HG03442 (cell line): Measurements from ENCODE around the gene GRIN3A.
A peak's percentile ranks its signal among the peaks of the same experiment; 100 is the strongest.
"Not testable (repeated sequence)": the region's sequence is repeated elsewhere in the genome, so short reads cannot be mapped to it uniquely, and the experiment has no call there.

Experiments
- ATAC-seq: cut with Tn5 transposase; IDR thresholded peaks from one replicate; pipeline ENCODE4 v1.9.1; 2021; ENCODE audit warnings: mild to moderate bottlenecking, moderate library complexity; ENCODE audit not compliant: unreplicated experiment

The GRIN3A gene

GRCh38 chr9:101738566-101739183 lies at the start of gene GRIN3A:
Gene GRIN3A, minus strand, starts transcription at chr9:101738647. Its CDS starts 668 bp downstream, at chr9:101737979.
- ATAC-seq: no peak

GRCh38 chr9:101787891-101788290 lies 49.4 kb upstream of the GRIN3A start:
- ATAC-seq: no peak

- no peak for ATAC-seq
Observed at GRCh38 chr9:101778332-101778731, 39.9 kb upstream of the GRIN3A start.

- no peak for ATAC-seq
Observed at GRCh38 chr9:101764472-101764871, 26.0 kb upstream of the GRIN3A start.

GRCh38 chr9:101758304-101758930 lies 20.0 kb upstream of the GRIN3A start:
- ATAC-seq: no peak

DNA sequence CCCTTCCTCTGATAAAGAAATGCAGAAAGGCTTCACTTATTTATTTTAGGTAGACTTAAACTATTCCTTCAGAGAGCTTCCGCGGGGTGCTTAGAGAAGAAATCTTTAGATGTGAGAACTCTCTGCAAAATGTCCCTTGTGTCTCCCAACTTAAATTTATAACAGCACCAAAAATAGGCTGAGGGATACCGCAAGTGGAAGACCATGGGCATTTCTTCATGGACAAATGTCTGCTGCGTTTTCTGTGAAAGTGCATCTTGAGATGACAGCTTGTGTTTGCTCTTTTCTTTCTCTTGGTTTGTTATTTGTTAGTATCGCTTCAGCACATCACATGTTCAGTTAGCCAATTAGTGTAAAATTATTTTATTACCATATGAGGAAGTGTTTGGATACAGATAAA lies 15.3 kb upstream of the GRIN3A start:
- ATAC-seq: no peak

GRCh38 chr9:101751895-101752294 lies 13.4 kb upstream of the GRIN3A start:
- ATAC-seq: no peak

GRCh38 chr9:101739311-101739710 lies 864 bp upstream of the GRIN3A start:
- ATAC-seq: no peak

DNA sequence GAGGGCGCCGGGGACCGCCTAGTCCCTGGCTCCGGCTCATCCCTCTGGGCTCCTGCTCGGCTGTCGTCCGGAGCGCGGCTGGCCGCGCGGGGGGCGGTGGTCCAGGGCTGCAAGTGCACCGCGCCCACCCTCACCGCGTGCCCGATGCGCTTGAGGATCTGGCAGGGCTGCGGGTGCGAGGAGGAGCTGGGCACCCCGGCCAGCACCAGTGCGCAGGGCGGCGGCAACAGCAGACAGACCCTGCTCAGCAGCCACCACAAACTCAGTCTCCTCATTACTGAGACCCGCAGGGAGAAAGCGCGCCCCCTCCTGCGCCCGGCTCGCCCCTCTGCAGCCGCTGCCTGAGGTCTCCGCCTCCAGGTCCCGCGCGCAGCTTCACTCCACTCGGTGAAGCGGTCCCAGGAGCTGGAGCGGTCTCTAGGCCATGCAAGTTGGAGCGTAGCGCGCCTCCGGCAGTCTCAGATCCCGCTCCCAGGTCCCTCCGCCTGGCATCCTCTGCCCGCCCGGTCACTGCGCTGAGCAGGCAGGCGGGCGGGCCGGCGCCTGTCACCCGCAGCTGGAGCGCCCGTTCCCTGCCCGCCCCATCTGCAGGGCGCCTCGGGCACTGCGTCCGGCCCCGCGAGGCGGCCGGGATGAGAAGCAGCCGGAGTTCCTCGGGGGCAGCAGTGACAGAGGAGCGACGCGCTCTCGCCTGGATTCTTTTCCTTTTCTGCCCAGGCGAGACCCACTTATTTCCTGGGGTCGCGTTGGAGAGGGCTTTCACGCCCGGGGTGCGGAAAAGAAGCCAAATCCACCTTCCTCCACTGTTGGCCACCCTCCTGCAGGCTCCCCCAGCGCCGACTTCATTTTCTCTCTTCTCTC lies 512 bp downstream of the GRIN3A start:
- no peak for ATAC-seq

DNA sequence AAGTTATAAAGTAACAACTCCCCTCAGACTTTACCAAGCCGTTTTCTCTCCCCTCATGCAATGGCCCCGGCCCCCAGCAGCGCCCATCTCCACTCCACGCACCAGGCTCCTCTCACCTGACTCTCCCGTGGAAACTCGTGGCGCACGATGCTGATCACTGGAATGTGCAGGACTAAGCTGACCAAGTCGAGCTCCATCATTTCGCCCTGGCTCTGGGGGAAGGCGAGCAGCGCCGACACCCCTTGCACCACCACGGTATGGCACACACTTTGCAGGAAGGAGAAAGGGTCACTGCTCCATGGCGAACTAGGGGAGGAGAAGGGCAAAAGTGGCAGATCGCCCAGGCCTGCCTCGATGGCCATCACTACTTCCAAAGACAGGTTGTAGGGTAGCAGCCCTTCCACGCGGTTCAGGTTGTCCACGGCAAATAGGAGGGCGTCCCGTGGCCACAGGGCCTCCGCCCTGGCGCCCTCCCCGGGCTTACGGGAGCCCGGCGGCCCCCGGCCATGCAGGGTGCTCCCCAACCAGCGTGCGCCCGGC lies 1.2 kb downstream of the GRIN3A start:
- ATAC-seq: no peak

GRCh38 chr9:101736717-101737116 lies 1.7 kb downstream of the GRIN3A start:
- no peak for ATAC-seq

GRCh38 chr9:101731429-101731828 lies 7.0 kb downstream of the GRIN3A start:
- no peak for ATAC-seq

DNA sequence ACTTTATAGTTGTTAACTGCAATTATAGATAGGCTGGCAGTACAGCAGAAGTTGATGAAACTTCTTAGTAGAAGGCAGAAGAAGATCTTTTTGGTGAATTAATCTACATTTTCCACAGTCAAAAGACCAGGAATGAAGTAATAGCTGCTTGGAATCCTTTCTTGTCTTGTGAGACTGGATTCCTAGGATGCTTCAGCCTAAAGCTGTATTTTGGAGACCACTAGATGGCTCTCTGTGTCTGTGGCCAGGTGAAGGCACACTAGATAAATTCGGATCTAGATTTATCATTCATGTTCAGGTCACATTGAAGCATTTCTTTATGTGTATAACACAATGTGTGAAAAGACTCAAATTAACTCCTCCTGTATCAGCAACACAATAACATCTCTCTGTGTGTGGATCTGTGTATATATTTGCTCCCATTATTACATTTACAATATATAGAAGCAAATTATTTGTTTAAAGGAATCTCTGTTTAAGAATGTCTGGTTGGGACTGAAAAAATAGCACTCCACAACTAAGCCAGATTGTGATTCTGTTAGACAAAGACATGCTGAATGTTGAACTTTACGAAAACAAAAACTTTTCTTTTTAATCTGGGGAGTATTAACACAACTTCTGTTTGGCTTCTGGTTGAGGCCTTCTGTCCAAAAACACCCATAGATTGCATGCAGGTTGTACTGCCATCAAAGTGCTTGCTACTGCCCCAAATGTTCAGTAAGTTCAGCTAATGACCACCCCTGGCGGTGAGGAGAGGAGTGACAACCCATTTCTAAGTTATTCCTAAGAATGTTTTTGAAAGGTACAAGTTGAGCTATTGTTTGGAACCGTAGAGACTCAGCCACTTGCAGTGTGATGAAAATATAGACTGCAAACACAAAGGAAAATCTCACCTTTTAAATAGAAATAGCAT lies 10.6 kb downstream of the GRIN3A start:
- ATAC-seq: peak; percentile 97

- ATAC-seq: not testable (repeated sequence)
Observed at GRCh38 chr9:101724271-101724670, 14.2 kb downstream of the GRIN3A start.

DNA sequence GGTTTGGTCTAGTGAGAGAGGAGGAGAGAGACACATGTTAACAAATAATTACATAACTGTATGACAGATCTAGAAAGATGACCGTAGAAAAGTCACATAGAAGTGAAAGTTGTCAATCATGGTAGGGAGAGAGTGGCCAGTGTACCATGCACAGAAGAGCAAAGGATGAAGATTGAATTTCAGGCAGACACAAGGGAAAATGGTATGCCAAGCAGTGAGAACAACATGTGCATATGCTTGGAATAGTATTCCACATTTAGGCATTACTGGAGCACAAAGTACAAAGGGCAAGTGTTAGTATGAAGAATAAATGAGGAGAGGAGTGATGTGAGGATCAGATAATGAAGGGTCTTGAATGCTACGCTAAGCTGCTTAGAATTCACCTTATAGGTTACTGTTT lies 20.3 kb downstream of the GRIN3A start:
- ATAC-seq: no peak

- ATAC-seq: no peak
Observed at GRCh38 chr9:101716629-101717028, 21.8 kb downstream of the GRIN3A start.

DNA sequence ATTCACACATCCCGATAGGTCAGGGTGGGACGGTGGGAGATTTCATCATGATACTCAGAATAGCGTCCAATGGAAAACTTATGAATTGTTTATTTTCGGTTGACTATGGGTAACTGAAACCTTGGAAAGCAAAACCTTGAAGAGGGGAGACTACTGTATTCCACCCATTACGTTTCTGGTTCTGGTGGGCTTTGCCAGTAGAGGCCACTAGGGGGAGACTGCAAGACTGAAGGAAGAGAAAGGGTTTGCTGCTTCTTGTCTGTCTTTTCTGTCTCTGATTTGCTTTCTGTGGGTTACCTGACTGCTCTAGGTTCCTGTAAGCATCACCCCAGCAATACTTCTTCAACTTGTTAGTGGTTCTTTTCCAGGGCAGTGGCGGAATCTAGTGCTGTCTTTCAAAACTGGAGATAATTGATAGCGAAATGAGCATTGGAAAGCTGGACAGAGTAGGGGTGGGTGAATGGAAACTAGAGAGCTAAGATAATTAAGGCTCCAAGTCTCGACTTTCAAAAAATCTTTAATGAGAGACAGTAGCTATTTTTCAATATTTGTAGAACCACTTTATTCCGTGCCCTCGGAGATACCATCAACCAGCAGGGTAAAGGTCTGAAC lies 27.0 kb downstream of the GRIN3A start:
- peak; percentile 74 for ATAC-seq

- ATAC-seq: no peak
Observed at GRCh38 chr9:101708855-101709254, 29.6 kb downstream of the GRIN3A start.

- ATAC-seq: no peak
Observed at GRCh38 chr9:101707721-101708120, 30.7 kb downstream of the GRIN3A start.

DNA sequence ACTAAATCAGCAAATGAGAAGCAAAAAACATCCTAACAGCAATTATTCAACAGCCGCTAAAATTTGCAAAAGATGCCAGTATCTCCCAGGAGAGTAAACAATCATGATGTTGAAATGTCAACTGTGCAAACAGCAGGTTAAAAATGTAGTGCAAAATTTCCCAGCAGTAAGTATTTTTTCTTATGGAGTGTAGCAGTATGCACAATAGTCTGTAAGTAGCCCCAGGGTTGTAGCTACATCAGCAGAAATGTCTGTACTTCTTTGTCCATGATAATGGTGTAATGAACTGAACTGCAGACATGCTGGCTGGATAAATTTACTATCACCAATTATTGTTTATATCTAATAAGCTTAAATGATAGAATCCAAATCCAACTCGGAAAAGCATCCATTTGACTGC lies 31.4 kb downstream of the GRIN3A start:
- no peak for ATAC-seq
